GM20431 (cell line): ENCODE measurements around the gene ASXL1.

ENCODE experiments used
- in situ Hi-C: fragments of 300-500 bp; cut with MseI, MboI; formaldehyde crosslinking; loops from one replicate; pipeline ENCODE4 v1.15.0; 2020; ENCODE audit warnings: low sequenced_read_pairs; ENCODE audit not compliant: unreplicated experiment

The ASXL1 gene

DNA sequence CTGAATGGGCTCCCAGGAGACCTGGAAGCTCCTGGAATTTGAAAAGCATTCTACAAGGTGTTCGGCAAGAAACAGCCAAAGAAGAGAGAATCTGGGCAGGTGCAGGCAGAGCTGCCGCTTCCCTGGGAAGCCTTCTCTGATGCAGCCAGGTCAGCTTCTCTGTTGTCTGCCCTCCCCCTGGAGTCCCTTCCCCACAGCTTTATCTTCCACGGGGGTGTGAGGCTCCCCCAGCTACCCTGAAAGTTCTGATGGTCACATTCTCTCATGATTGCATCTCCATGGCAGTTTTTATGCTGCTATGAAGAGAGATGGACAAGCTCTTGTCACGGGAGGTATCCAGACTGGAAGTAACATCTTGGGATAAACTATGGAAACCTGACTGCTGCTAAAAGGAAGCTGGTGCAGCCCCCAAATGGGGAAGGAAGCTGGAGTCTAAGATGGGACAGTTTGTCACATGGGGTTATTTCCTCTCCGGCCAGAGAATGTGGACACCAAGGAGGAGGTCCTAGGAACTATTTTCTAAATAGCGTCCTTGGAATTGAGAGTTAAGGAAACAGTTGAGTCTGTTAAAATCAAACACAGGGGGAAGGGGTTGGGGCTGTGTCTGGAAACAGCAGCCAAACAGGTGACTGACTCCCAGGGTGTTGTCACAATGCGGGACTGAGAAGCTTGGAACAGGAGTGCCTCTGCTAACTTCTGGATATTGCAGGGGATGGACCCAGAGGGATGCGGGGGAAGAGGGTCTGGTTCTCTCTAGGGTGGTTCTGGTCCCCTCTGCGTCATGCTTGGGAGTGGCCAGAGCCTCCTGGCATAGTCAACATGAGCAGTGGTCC, 91.1 kb downstream of the ASXL1 start:
- in situ Hi-C loops: no loop called here

DNA sequence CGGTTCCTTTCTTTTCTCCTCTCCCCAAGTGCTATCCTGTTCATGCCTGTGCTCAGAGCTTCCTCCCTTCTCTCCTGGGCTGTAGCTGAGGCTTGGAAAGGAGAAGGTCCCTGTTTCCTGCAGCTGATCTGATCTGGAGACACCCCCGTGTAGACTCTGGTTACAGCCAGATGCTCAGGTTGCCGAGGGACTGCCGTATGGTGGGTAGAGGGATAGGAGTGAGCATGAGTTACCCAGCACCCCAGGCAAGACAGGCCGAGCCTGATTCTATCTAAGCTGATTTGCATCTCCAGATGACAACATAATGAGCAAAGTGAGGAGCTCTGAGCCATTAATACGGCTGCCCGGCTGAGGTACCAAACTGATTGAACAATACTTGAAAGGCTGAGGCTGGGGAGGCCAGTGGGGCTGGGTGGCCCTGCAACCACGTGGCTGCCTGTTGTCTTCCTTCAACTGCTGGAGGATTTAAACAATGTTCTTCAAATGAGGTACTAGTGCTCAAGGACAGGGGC, 91.8 kb downstream of the ASXL1 start:
- in situ Hi-C loops: no loop called here

DNA sequence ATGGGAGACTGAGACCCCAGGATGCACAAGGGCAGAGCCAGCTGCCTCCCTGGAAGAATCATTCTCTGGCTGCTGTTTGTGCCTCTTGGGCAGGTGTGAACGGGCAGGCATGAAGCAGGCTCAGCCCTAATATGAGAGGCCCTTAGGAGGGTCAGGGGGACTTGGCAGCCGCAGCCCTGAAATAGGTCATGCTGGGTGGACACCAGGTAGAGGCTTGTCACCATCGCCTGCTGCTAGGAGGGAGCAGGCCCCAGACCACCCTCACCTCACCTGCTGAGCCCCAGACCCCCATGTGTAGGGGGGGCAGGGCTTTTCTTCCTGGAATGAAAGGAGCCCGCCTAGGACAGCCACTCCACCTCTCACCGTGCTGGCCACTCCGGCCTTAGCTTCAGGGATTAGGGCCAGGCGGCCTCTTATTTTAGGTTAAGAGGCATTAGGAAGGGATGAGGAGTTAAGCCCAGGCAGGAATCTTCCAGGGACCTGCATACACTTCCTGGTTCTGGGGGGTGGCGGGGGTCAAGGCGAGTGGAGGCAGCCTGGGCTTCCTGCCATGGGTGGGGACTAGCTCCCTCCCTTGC, 92.4 kb downstream of the ASXL1 start:
- in situ Hi-C loops: no loop called here

DNA sequence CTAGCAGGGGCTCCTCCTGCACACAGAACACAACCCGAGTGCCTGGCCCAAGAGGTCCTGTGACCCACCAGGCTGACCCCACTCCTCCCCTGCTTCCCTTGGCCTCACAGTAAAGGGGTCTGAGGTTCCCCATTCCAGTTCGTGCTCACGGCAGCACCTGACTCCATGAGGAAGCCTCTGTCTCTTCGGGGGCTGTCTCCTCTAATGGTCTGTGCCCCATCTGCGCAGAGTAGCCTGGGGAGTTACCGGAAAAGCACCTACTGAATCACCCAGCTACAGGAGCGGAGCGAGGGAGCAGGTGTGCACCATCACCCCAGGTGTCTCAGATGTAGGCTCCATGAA, 93.2 kb downstream of the ASXL1 start:
- in situ Hi-C loops: no loop called here

DNA sequence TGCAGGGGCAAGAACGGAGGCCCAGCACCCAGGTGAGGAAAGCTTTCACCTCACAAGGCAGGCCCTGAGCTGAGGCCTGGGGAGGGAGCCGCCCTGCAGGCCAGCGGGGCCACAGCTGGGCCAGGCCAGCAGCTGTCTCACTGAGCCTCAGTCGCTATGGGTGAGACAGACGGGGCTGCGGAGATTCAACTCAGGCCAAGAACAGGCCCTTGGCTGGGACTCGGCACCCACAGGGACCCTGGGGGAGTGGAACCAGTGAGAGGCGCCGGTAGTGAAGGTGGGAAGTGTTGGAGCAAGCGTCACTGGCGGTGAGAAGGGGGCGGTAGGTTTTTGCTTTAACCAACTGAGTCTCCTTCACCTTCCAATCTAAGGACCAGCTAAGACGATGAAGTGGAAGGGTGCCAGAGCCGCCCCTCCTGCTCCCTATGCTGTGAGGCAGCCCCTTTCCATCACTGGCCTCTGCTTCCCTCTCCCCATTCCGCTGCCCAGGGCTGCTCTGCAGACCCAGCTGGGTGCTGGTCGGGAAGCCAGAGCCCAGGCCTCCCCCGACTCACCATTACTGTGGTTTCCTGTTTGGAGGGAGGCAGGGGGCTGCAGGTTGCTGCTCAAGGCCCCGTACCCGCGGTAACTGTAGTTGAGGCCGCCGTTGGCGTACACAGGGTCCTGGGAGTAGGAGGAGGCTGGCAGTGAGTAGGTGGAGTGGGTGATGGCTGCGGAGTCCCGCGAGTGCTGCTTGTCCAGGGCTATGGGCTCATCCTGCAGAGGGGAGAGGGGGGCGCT, 93.7 kb downstream of the ASXL1 start:
- in situ Hi-C loops: no loop called here

DNA sequence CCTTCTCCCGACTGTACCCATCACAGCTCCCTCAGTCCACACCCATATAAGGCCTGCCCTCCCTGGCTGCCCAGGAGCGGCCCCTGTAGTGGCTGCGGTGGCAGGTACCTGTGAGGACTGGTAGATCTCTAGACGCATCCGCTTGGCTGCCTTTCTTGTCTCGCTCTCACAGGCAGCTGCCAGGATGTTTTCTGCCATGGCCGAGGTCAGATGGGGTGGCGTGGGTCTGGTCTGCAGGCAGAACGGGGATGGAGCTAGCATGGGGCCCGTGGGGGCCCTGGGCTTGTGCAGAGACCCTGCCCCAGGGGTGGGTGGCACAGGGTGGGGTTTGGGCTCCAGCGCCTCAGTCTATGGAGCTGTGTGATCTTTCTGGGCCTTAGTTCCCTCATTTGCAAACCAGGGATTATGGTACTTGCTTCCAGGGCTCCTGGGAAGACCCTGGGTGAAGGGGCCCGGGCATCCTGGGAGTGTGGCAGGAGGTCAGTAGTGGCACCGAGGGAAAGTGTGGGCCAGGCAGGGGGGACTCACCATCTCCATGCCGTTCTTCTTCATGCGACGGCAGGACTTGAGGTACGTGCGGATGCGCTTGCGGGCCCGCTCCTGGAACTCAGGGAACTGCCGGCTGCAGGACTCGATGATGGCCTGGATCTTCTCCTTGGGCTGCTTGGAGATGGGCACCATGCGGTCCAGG, 94.8 kb downstream of the ASXL1 start:
- in situ Hi-C loops: no loop called here

DNA sequence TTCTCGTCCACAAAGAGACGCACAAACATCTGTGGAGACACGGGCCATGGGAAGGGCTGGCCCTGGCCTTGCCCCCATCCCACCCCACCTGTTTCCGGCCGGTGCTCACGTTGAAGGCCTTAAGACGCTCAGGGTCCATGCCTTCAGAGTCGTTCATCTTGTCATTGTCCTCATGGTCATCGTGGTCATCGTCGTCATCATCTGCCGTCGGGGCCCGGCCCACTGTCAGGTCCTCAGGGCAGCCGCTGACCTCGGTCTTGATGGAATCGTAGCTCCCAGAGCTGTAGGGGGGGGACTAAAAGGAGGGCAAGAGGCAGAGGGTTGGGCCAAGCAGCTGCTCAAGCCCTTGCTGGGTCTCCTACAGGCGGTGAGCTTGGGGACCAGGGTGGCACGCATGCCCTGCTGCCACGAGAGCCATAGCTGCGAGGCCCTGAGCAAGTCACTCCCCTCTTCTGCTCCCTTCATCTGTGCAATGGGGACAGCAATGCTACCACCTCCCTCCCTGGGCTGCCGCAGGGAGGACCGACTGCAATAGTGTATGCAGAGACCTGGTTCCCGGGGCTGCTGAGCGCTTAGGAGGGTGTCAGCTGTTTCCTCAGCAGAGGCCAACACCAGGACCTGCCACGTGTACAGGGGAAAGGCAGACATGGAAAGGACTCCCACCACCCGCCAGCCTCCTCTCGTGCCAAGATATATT, 95.5 kb downstream of the ASXL1 start:
- in situ Hi-C loops: no loop called here

DNA sequence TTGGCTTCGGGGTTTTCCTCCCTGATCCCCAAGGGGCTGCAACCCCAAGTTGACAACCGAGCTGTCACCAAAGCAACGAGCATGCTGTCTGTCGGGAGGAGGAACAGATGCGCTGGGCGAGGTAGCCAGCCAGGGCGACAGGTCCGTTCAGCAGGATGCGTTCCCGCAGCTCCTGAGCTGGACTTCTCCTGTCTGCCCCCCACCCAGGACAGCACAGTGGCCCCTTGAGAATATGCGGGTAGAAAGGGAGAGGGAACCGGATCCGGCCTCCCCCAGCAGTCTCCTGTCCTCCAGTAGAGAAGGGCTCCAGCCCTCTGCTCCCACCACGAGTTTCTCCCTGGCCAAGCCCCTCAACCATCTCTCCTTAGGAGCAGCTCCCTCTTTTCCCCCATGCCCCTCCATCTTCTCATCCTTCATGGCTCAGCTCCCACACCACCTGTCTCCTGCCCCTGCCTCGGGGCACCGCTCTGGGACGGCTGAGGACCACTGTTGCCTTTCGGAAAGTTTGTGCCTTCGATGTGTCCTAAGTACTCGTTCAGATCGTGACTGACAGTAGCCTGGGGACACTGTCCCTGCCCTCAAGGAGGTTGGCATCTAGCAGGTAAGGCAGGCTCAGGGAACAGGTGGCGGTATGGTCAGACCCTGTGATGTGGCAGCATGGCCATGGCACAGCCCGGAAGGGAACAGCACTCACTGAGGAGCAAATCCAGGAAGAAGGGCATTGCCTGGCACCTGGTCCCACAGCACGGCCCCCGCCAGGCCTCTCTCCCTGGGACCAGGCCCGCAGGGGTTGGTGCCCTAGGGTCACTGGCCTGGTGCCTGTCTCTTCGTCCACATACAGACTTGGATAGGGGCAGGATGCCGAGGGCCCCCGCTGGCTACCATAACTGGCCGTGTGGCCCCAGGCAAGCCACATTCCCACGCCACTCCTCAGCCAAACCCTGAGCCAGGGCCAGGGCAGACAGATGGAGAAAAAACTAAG, 96.3 kb downstream of the ASXL1 start:
- in situ Hi-C loops: no loop called here

DNA sequence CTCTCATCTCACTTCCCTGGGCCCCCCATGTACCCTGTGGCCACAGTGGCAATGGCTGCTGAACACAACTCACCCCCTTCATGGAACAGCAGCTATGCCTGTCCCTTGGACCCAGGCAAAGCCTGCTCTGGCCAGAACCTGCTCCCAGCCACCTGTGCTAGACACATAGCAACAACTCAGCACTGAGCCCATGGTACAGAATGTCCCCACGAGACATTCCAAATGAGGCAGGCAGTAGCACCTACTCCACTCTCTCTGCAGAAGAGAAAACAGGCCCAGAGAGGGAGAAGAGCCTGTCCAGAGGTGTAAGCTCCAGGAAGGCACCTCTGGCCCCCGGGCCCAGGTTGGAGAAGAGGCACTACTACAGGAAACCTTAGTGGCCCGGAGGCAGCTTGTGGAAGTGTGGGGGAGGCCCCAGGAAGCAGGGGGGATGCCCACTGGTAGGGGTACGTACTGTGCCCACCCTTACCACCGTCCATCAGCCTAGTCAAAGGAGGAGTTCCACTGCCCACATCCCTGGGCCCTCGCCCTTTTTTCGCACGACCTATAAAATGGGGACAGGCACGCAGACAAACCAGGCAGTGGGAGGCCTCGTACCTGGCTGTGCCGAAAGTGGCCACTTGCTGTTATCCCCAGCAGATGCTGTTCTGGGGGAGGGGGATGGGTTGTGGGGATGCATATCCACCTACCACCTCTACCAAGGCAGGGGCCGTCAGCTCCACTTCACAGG, 97.2 kb downstream of the ASXL1 start:
- in situ Hi-C loops: no loop called here

DNA sequence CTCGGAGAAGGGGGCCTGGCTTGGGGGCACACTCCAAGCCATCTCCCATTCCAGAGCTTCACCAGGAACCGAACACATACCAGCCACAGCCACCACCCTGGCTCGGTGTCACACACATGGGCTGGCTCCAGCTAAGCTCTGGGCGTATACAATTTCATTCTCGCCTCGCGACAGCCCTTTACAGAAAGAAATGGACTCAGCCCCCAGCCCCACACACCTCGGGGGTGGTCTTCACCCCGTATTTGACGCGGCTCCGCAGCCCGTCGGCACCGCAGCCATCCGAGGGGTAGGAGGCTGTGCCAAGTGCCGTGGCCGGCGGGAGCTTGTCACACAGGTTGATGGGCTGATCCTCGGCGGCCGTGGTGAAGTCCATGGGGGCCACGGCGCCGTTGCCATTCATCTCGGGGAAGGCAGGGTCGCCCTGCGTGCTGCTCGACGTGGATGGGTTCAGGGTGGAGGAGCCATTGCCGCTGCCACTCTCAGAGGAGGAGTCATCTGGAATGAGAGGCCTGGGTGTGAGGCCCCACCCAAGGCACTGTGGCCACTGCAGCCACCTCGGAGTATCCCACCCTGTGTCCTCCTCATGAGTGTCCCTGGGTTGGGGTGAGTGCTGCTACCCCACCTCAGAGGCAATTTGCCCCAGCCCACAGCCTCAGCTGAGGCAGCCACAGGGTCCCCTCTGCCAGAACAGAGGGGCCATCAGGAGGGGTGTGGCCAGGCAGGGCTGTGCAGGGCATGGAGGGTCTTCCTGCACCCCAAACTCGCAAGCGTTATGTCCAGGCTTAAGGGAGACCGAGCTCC, 98.0 kb downstream of the ASXL1 start:
- in situ Hi-C loops: no loop called here

DNA sequence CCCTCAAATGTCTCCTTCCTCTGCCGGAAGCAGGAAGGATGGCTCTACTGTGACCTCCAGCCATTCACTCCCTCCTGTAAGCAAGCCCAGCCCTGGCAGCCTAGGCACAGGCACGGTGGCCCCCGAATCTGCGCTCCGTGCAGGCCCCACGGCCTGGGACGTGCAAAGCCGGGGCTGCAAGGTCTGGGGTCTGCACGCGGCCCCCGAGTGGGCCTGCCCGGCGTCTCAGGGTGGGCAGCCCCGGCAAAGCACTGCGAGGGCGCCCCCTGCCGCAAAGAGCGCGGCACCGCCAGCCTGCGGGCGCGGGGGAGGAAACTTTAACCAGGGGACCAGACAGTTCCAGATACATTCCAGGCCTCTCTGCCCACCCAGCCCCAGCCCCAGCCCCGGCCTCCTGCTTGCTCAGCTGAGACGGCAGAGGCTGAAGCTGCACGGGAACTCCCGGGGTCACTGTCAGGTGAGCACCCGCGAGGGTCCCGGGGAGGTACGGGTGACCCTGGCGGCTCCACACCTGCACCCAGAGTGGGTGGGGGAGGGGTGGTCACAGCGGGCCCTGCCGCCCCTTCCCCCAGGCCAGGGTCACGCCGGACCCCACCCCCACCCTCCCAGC, 98.8 kb downstream of the ASXL1 start:
- in situ Hi-C loops: no loop called here

DNA sequence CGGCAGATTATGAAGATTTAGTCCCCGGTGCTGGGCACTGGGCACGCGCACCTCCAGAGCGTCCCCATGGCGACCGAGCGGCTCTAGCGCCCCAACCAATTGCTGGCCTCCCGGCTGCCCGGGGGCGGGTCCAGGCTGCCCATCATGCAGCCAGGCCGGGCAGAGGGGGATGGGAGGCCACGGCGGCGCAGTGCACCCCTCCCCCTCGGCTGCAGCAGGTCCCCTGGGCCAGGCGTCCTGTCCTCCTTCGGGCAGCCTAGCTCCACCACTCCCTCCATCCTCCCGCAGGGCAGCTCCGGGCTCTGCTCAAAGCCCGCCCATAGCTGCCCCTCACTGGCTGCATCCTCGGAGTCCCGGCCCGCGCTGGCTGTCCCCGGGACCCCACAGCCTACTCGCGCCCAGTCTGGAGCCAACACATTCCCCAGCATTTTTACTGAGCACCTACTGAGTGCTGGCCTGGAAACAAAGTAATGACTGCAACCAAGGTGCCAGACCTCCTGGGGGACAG, 99.4 kb downstream of the ASXL1 start:
- in situ Hi-C loops: no loop called here

DNA sequence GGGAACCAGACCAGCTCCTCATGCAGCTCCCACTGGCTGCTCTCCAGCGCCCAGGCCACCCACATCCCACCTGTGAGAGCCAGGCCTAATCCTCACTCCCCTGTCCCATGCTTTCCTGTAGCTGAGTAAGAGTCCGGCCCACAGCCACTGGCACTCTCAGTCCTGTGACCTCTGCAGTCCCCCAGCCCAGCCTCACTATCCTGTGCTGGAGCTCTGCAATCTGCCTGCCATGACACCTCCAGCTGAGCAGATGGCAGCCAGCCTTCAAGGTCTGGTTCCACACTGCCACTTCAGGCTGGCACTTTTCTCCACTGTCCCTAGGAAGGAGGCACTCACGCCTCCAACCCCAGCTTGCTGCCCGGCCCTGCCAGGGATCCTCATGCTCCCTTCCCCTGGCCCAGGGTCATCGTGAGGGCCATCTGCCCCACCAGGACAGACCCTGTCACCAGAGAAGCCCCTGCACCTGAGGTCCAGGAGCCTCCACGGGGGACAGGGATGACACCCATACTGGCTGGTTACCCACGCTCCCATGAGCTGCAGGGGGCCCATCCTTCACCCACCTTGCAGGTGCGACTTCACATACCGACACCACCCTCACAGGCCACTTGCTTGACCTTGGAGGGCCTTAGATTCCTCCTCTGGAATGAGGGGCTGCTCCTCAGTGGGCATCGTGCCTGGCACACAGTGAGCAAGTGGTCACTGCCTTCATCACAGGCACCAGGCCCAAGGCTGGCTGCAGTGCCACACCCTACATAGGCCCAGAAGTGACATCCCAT, 100.1 kb downstream of the ASXL1 start:
- in situ Hi-C loops: no loop called here

DNA sequence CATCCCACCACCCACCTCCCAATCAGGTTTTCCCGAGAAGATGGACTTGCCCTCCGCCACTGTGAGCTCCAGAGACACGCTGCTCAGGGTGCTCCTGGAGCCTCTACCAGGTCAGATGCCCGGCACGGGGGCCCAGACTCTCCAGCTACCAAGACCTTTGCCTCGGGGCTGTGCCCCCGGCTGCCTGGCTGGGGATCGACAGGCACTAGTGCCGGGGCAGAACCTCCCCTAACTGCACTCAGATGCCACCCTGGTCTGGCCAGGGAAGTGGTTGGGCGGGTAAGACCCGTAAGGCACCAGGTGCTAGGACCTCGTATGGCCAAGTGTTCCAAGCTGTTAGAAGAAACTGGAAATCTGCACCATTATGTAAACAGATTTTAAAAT, 100.7 kb downstream of the ASXL1 start:
- in situ Hi-C loops: no loop called here

DNA sequence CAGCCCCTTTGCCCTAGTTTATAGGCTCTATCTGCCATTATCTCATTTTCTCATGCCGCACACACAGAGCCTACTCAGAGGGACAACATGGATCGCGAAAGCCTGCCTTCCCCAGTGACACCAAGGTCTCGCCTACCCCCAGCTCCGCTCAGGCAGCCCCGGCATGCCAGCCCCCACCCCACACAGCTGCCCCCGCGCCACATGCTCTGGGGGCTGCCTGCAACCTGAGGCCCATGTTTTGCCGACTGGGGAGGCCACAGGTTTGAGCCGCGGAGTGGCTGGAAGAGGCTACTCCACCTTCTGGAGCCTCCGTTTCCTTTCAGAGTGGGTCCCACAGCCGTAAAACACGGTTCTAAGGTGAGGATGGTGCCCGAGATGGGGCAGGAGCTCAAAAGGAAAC, 102.1 kb downstream of the ASXL1 start:
- in situ Hi-C loops: no loop called here

DNA sequence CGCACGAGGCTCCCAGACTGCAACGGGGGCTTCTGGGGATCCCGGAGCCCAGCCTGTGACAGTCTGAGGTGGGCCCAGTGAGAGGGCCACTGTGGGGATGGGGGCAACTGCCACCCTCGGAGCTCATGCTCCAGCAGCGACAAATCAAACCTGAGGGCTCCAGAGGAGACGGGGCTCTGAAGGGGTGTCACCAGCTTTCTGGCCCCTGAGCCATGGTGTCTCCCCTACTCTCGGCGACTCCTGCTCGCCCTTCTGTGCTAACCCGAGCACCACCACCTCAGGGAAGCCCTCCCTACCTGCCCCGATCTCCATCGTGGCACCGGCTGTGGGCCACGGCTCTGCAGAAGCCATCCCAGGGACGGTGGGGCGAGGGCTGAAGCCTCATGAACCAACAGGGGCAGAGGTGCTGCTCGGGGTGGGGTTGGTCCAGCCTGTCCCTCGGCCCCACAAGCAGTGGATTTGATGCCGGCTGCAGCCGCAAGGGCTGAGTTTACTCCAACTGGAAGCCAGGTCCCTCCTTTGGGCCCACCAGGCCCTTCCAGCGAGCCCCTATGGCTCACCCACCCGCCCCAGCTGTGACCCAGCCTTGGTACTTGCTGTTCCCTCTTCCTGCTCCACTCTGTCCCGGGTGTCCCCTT, 102.7 kb downstream of the ASXL1 start:
- in situ Hi-C loops: no loop called here
